ENCODE data around the gene FOXP2.

The FOXP2 gene

GRCh38 chr7:114710499-114710898, 295.9 kb downstream of the FOXP2 start:
- DNase-seq (ENCODE audit: low read depth) = no peak
- H3K4me3 ChIP-seq (ENCODE audit: low read length) = no peak overlapping the region
- TF ChIP-seq CTCF (conservative IDR thresholded peaks at IDR 0.05; ENCODE audit: low read depth, low read length) = no peak

- no peak for DNase-seq (ENCODE audit: low read depth)
- no peak overlapping the region for H3K4me3 ChIP-seq (ENCODE audit: low read length)
- no peak for TF ChIP-seq CTCF (conservative IDR thresholded peaks at IDR 0.05; ENCODE audit: low read depth, low read length)
Observed at GRCh38 chr7:114711241-114711640, 296.6 kb downstream of the FOXP2 start.

DNA sequence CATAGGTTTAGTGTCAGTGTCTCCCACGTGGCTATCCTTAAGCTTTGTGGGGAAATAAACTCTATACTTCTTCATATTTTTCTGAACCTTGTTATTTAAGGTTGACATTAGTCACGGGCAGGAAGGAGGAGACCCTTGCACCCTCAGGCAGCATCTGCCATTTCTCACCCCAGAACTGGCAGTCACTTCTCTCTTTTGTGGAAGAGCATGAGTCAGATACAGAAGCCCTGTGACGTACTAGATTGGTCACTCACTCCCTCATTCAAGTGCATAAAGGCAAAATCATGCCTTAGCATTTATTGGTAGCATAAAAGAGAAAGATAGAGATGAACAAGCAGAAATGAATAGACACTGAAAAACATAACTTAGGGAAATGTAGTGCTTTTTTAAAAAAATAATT, 301.3 kb downstream of the FOXP2 start:
- no peak overlapping the region for H3K4me3 ChIP-seq (ENCODE audit: low read length)
- DNase-seq (ENCODE audit: low read depth) = no peak
- no peak for TF ChIP-seq CTCF (conservative IDR thresholded peaks at IDR 0.05; ENCODE audit: low read depth, low read length)

DNA sequence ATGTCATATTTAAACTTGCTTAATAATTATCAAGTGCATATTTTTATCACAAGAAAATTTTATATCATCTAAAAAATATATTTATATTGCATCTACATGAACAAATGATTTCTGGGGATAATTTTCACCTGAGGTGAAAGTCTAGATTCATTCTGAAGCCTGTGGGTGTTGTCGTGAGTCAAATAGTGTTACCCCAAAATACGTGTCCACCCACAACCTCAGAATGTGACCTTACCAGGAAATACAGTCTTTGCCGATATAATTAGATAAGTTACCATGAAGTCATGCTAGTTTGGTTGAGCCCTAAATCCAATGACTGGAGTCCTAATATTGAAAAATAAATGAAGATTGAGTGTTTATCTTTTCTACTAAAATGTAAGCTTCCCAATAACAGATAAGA, 304.2 kb downstream of the FOXP2 start:
- no peak for DNase-seq (ENCODE audit: low read depth)
- no peak for TF ChIP-seq CTCF (conservative IDR thresholded peaks at IDR 0.05; ENCODE audit: low read depth, low read length)
- H3K4me3 ChIP-seq (ENCODE audit: low read length) = no peak overlapping the region

DNA sequence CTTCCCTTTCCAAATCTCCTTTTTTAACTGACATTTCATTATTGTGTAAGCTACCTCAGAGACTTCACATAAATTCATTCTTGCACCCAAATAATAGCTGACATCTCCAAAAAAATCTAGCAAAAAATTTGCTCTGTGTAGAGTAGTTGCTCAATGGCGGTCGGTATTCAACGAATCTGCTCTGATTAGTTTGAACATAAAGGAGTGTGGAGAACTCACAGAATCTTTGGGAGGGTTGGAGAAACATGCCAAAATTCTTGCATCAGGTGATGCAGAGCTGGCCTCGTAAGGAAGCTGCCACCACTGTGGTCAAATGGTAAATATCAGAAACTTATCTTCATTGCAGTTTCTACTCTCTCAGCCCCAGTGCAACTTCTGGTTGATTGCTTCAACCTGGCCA, 306.1 kb downstream of the FOXP2 start:
- no peak overlapping the region for H3K4me3 ChIP-seq (ENCODE audit: low read length)
- DNase-seq (ENCODE audit: low read depth) = no peak
- TF ChIP-seq CTCF (conservative IDR thresholded peaks at IDR 0.05; ENCODE audit: low read depth, low read length) = no peak

DNA sequence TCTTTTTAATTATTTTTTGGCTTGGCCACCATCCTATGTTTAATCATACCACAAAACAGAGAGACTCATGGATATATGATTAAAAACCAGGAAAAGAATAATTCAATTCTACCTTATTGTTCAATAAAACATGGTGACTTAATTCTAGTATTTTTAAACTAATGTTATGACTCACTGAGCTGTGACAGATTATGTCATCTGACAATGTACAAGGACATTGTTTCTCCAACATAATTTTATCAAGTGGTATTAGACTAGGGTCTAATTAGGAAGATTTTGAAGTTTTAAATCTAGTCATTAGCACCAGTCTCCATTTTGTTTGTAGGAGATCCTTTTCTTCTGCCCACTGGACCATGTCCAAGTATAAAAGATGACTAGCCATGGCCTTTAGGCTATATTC, 307.9 kb downstream of the FOXP2 start:
- DNase-seq (ENCODE audit: low read depth) = no peak
- H3K4me3 ChIP-seq (ENCODE audit: low read length) = no peak overlapping the region
- no peak for TF ChIP-seq CTCF (conservative IDR thresholded peaks at IDR 0.05; ENCODE audit: low read depth, low read length)

GRCh38 chr7:114723308-114723707, 308.7 kb downstream of the FOXP2 start:
- TF ChIP-seq CTCF (conservative IDR thresholded peaks at IDR 0.05; ENCODE audit: low read depth, low read length) = no peak
- no peak for DNase-seq (ENCODE audit: low read depth)
- H3K4me3 ChIP-seq (ENCODE audit: low read length) = no peak overlapping the region

Measured in retinal pigment epithelial cell (primary cell).